Bone marrow (tissue), 2 donors: ENCODE data around the gene PRRG1.
"Not testable (repeated sequence)": the region's sequence is repeated elsewhere in the genome, so short reads cannot be mapped to it uniquely, and the experiment has no call there.

Experiments
- DNase-seq, 2 donors: peaks; one replicate each; lab custom pipeline; 2025; lab: John Stamatoyannopoulos, UW

The PRRG1 gene

DNA sequence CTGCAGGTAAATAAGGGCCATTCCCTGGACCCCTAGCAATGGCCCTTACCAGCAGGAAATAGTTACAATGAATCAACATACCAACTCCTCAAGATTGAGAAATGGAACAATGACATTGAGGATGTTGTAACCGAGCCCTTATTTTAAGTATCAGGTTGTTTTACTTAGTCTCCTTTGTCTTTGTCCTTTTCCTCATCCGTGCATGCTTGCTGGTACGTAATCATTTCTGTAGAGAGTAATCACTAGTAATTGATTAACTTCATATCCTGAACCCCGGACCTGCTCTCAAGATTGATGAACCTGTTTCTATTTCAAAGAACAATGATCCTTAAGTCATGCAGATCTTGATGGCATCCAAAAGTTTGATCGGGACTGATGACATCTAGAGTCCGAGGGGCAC lies 123.7 kb downstream of the PRRG1 start:
- DNase-seq: no peak

- DNase-seq: no peak
Measured at GRCh38 chrX:37474478-37474877, 125.3 kb downstream of the PRRG1 start.

DNA sequence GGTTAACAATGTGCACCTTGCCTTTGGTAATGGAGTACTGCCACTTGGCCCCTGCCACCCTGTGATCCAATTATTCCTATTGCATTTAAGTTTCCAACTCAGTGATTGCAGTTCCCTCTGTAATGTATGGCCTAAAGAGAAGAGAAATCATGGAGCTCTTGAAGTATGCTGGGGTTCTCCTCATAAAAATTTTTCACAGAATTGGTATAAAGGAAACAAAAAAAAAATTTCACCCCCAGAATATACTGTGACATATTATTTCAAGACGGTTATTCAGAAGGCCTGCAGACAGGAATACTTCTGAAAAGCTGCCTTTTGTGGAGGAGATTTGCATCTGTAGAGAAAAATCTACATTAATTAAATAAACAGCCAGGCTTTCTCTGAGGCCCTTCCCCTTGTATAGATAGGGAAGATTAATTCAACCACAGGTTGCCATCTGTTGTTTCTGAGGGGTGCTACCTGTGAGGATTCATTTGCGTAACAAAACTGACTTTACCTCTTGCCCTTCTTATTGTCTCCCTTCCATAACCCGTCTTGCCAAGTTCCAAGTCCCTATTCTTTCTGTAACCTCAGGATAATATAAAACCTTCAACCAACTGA lies 127.5 kb downstream of the PRRG1 start:
- DNase-seq: no peak

DNA sequence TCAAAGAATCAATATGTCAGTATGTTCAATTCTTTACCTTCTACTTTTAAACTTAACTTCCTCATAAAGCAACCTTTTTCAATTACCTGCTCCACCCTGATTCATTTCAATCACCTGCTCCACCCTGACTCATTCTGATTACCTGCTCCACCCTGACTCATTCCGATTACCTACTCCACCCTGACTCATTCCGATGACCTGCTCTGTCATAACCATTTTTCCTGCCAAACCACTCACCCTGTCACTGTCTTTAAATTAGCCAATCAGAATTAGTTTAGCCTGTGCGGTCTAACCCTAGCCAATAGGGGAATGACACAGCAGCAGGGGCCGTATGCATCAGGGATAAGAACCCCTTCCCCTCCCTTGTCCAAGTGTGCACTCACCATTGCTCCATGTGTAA lies 135.2 kb downstream of the PRRG1 start:
- not testable (repeated sequence) for DNase-seq

GRCh38 chrX:37485429-37485828 lies 136.3 kb downstream of the PRRG1 start:
- no peak for DNase-seq

- no peak for DNase-seq
Measured at GRCh38 chrX:37487271-37487670, 138.1 kb downstream of the PRRG1 start.

DNA sequence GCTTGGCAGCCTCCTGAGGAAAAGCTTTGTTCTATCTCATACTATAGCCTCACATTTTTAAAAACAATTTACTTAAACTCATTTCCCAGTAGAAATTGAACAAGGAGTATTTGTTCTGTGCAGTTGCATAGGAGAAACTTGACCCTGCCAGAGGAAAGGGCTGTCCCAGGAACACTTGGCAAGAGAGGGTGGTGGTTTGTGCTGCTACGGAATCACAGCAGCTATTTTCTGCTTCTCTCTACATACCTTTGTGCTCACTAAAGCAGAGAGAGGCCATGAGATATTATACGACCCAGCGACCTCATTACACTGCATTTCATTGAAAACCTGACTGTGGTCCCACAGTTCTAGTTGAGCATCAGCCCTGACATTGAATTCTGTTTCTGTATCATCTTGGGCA lies 139.2 kb downstream of the PRRG1 start:
- no peak for DNase-seq

DNA sequence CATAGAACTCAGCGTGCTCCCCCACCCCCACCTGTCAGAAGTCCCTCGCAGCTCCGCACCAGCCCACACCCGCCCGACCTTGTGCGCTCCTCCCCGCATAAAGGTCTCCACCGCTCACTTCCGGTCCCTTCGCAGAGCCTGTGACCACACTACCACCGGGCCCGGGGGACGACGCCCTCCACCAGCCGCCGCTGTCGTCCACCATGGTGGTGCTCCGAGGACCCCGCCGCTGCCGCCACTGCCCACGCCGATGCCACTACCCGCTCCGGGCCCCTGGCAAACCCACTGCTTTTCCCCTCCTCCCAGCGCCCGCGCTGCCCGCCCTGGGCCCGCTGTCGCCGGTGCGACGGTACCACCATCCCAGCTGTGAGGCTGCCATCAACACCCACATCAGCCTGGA lies 142.5 kb downstream of the PRRG1 start:
- DNase-seq: no peak

DNA sequence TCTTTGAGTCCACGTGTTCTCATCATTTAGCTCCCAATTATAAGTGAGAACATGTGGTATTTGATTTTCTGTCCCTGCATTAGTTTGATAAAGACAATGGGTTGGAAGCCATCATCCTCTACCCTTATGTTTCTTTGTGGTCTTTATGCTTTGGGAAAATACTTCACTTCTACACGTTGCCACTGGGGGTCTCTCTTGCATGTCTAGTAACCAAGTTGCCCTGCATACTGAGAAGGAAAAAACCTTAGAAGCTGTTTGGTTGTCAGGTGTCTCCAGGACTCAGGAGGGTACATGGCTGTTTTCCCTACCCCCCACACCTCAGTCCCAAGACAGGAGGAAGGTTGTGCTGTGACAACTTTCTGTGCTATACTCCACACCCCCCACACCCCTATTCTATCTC lies 146.6 kb downstream of the PRRG1 start:
- not testable (repeated sequence) for DNase-seq

GRCh38 chrX:37497126-37497525 lies 148.0 kb downstream of the PRRG1 start:
- not testable (repeated sequence) for DNase-seq

DNA sequence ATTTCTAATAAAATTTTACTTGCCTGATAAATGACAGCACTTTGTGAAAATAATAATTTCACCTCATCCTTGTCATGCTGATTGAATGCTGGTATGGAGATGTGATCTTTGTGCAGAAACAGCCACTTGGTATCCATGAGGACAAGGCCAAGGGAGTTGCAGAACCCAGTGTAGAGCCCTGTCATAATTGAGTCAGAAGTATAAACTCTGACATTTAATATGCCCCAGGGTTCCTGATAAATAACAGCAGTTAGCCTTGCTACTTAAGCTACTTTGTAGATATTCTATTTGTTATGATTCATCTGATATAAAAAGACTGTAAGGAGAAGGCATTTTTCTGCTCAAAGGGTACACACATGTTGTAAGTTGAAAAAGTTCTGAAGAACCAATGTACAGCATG lies 149.2 kb downstream of the PRRG1 start:
- DNase-seq: not testable (repeated sequence)

DNA sequence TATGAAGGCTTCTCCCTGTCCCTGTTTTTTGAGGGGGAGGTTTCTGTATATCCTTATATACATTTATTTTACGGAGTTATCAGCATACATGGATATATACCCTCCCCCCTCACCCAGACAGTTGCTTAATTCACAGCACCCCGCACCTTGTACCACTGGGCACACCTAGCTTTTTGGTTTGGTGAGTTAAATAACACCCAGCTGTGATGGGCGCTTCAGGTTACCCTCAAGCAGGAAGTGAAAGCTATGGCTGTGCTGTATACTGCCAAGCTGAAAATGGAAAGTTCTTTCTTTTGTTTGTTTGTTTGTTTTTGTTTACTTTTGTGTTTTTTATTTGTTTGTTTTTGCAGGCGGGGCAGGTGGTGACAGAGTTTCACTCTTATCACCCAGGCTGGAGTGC lies 150.5 kb downstream of the PRRG1 start:
- not testable (repeated sequence) for DNase-seq

DNA sequence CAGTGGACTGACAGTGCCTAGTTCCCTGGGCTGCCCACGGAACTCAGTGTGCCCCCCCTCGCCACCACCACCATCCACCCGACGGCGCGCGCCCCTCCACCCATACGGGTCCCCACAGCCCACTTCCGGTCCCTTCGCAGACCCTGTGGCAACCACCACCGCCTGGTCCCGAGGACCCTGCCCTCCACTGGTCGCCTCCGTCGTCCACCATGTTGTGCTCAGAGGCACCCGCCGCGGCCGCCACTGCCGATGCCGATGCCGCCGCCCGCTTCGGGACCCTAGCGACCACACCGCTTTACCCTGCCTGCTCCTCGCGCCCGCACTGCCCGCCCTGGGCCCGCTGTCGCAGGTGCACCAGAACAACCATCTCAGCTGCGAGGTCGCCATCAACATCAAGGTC lies 155.8 kb downstream of the PRRG1 start:
- DNase-seq: no peak
